Measurements from ENCODE around the gene WNK4.

The WNK4 gene

DNA sequence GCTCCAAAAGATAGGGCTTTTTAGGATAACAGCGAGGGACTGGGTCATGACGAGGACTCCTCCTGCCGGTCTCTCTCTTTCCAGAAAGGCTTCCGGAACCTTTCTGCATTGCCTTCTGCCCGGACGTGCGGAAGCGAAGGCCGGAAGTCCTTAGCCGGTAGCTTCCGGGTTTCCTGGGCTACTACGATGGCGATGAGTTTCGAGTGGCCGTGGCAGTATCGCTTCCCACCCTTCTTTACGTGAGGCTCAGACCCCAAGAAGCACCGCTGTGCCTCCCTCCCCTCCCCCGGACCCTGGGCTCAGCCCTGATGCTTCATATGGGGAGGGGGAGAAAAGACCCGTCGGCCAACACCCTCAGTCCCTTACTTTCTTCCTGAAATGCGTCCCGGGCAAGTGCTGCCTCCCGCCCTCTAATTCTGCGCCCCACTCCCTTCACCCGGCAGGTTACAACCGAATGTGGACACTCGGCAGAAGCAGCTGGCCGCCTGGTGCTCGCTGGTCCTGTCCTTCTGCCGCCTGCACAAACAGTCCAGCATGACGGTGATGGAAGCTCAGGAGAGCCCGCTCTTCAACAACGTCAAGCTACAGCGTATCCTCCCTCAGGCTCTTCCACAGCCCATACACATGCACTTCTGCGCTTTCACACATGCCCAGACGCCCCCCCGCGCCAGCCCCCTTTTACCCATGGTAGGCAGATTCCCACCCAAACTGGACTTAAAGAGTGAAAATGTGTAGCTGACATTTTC lies 6.9 kb upstream of the WNK4 start, which contains the start of gene VPS25:
Gene VPS25, plus strand, starts transcription at position 160 of the 746 bp plus-strand sequence. Its CDS starts 27 bp downstream, at position 187.
- peak; percentile 76 for DNase-seq

DNA sequence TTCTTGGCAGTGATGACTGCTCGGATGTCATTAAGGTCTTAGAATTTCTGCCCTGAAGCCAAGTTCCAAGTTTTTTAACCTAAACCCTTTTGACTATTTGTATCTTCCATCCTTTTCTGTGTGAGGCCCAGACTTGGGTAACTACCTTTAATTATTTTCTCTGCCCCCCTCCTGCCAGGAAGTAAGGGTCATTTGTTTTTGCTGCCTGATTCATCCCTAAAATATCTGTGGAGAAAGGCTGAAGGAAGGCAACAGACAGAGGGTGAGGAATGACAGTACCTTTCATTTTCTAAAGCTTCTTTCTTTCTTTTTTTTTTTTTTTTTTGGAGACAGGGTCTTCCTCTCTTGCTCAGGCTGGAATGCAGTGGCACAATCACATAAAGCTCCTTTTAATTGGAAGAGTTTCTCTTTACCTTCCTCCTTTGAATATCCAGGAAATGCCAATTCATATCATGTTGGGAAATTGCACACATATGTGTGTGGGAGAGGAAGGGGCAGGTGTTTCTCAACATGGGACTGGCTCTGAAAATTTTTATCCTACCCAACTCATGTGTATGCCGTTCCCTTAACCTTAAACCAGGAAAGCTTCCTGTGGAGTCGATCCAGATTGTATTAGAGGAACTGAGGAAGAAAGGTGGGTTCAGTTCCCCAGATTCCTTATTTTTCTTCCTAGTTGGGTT lies 6.2 kb upstream of the WNK4 start:
- no peak for DNase-seq

DNA sequence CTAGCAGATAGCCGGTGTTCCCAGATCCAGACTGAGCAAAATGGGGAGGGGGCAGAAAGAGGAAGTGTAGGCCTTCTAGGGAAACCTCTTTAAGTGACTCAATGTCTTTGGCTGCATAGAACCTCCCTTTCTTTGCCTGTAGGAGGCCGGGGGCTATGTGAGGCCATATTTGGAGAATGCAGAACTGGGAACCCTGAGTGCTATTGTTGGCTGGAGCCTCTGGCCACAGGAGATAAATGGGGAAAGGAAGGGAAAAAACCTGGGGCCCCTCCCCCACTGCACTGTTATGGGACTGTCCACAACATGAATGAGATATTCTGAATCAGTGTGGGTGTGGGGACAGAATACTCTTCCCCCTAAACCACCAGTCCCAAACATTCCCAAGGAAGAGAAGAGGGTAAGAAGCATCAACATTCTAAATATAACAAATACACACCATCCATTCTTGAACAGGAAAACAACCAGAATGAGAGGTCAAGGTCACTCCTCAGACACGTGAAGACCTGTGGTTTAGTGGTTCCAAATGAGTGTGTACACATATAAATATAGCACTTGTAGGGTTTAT lies 4.8 kb upstream of the WNK4 start:
- no peak for DNase-seq

DNA sequence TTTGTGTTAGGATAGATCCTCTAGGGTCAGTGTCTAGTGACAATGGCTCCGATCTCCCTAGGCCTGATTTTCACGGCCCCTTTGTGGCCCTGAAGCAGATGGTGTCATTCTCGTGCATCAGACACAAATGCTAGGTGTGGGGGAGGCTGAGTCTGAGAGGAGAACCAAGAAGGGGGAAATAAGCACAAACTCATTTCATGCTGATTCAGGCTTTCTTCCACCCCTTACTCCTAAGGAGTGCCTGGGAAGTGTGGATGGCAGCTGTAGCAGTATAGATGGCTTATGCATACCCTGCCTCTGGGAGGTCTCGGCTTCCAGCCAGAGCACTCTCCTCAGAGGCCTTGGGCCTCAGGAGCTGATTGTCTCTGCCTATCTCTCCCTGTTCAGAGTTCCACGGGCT lies 1.8 kb upstream of the WNK4 start:
- no peak for DNase-seq

DNA sequence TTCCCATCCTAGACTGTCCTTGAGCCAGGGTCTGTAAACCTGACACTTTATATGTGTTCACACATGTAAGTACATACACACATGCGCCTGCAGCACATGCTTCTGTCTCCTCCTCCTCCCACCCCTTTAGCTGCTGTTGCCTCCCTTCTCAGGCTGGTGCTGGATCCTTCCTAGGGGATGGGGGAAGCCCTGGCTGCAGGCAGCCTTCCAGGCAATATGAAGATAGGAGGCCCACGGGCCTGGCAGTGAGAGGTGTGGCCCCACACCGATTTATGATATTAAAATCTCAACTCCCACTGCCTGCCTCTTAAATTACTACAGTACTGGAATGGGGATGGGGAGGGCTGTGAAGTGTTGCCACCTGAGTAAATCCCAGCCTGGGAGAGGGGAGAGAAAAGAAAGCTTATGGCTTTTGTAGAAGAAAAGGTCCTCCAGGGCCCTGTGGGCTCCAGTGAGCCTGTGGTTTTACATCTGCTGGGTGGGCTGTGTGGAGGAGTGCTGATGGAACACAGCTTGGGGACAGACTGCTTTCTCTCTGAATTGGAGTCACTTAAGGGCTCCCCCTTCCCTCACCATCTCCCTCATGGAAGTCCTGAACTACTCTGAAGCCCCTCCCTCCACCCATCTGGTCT lies 990 bp upstream of the WNK4 start:
- DNase-seq, result no peak

DNA sequence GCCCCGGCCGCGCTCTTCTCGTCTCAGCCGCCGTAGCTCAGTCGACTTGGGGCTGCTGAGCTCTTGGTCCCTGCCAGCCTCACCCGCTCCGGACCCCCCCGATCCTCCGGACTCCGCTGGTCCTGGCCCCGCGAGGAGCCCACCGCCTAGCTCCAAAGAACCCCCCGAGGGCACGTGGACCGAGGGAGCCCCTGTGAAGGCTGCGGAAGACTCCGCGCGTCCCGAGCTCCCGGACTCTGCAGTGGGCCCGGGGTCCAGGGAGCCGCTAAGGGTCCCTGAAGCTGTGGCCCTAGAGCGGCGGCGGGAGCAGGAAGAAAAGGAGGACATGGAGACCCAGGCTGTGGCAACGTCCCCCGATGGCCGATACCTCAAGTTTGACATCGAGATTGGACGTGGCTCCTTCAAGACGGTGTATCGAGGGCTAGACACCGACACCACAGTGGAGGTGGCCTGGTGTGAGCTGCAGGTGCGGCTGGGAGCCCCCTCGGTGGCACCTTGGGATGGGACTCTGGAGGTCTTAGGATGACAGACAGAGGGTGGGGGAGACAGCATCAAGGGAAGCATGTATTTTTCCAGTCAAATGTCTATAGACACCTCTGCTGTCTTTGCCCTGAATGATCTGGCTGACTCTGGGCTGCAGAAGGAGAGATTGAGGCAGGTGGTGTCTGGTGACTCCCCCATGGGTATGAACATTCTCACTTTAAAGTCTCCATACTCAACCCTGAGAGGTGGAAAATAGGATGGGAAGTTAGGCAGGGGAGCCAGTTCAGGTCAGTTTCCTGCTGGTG lies 635 bp downstream of the WNK4 start:
- DNase-seq, result no peak

DNA sequence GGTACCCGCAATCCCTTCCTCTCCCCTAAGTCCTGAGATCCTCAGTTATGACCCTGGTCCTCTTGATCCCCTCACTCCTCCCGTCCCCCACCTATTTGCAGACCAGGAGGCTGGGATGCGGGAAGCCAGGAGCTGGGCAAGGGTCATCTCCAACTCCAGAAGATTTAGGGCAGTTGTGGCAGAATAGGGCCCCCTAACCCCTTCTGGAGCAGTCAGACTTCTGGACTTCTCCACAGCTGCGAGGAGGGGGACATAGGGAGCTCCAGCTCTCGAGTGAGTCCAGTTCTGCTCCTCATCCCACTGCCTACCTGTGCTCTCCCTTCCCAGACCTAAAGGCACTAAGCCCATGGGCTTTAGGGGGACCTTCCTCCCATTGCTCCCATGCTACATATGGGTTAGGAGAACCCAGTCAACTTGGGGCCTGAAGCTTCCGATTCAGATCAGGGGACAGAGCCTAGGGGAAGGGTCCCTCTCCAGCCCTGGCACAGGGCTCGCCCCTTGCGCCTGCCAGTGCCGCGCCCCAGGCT lies 1.3 kb downstream of the WNK4 start:
- DNase-seq, result no peak

DNA sequence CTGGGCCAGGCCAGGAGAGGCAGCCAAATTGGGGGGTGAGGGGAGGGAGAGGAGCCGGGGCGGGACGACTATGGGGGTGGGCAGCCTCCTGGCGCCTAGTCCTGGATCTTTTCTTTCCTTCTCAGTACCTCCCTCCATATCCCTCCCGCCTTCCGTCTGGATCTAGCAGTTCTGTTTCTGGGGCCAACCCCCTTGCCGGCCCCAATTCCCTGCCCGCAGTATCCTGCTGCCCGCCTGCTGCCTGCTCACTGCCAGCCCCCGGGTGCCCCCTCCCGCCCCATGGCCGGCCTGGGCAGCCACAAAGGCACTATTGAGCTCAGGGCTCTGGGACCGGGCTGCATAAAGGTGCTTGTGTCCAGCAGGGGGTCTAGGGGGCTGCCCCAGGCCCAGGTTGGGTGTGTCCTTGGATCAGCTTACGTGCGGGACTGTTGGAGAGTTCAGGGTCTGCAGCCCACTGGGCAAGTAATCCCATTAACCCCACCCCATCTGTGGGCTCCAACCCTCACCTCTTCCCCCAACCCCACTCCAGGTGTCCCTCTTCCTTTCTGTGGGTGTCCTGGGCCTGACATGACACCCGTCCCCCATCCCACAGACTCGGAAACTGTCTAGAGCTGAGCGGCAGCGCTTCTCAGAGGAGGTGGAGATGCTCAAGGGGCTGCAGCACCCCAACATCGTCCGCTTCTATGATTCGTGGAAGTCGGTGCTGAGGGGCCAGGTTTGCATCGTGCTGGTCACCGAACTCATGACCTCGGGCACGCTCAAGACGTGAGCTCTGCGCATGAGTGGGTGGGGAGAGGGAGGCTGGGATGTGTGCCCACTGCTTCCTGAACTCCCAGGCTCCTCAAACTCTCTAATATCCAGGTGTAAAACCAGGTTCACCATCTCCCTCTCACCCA lies 2.0 kb downstream of the WNK4 start:
- no peak for DNase-seq

DNA sequence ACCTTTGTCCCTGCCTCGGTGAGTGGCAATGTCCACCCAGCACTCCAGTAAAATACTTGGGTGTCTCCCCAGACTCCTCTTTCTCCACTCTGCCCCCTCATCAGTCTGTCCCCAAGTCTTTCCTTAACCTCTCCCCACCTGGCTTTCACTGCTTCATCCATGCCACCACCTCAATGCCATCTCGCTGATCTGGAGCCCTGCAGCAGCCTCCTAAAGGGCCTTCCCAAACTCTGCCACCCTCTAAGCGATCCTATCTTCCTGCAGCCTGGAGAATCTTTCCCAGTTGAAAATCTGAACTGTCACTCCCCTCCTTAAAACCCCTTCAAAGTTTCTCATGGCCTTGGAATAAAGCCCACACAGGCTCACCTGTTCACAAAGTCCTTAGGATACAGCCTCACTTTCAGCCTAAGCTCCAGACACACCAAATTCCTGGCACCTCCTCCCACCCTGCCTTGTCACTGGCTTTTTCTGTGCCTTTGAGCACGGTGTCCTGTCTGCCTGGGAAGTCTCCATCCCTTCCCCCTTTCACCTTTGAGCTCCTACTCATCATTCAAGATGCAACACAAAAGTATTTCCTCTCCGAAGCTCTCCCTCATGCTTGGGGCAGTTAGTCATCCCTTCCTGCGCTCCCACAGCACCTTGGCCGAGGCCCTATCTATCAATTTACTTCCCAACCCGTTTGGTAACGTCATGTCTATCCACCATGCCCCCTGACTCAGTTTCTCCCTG lies 2.8 kb downstream of the WNK4 start:
- no peak for DNase-seq

DNA sequence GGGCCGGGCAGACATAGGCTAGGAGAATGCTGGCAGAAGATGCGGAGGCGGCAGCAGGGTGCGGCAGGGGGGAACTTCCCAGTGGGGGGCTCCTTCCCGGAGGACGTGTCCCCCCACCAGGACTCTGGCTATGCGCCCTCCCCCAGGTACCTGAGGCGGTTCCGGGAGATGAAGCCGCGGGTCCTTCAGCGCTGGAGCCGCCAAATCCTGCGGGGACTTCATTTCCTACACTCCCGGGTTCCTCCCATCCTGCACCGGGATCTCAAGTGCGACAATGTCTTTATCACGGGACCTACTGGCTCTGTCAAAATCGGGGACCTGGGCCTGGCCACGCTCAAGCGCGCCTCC lies 3.4 kb downstream of the WNK4 start:
- DNase-seq, result no peak

DNA sequence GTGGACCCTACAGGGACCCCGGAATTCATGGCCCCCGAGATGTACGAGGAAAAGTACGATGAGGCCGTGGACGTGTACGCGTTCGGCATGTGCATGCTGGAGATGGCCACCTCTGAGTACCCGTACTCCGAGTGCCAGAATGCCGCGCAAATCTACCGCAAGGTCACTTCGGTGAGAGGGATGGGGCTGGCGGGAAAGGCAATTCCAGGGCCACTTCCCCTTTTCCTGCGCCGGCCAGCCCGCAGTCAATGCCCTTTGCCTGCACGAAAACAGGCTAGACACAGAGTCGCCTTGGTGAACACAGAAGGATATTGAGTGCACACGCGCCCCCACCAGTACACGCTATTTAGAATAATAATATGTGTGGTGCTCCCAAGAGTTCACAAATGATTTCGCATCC lies 4.0 kb downstream of the WNK4 start:
- DNase-seq, result no peak

DNA sequence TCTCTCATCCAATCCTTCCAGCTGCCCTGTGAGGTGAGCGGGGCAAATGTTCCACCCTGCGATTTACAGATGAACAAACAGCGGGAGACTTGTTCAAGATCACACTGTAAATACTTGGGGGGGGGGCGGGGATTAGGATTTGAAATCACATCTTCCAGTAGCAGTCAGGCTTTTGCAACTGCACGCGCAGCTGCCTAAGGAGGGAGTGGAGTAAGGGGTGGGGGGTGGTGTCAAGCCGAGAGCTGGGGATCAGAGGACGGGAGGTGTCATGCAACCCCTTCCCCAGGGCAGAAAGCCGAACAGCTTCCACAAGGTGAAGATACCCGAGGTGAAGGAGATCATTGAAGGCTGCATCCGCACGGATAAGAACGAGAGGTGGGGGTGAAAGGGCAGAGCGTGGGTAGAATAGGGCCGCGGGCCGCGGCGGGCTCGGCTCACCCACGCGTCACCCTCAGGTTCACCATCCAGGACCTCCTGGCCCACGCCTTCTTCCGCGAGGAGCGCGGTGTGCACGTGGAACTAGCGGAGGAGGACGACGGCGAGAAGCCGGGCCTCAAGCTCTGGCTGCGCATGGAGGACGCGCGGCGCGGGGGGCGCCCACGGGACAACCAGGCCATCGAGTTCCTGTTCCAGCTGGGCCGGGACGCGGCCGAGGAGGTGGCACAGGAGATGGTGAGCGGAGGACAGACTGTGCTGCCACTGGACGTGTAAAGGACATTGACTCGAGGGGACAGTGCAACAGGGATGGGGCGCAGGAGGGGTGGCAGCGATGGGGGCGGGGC lies 4.6 kb downstream of the WNK4 start:
- no peak for DNase-seq

DNA sequence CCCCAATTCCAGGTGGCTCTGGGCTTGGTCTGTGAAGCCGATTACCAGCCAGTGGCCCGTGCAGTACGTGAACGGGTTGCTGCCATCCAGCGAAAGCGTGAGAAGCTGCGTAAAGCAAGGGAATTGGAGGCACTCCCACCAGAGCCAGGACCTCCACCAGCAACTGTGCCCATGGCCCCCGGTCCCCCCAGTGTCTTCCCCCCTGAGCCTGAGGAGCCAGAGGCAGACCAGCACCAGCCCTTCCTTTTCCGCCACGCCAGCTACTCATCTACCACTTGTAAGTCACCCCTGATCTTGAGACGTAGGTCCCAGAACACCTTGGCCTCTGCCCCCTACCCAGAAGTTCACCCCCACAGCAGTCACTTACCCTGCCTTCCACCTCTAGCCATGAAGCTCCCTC lies 6.9 kb downstream of the WNK4 start:
- DNase-seq, result no peak

DNA sequence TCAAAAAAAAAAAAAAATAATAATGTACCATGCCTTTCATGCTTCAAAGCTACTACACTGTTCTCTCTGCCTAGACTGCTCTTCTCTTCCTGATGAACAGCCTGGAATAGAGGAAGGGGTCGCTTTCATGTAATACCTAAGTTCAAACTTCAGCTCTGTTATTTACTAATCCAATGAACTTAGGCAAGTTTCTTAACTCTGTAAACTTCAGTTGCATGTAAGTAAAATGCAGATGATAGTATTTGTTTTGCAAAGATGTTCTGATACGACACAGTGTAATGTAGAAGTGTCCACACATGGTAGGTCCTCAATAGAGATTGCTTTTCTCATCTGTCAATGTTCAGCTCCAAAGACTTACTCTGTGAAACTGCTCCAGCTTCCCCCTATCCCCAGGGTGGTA lies 11.5 kb downstream of the WNK4 start:
- no peak for DNase-seq

DNA sequence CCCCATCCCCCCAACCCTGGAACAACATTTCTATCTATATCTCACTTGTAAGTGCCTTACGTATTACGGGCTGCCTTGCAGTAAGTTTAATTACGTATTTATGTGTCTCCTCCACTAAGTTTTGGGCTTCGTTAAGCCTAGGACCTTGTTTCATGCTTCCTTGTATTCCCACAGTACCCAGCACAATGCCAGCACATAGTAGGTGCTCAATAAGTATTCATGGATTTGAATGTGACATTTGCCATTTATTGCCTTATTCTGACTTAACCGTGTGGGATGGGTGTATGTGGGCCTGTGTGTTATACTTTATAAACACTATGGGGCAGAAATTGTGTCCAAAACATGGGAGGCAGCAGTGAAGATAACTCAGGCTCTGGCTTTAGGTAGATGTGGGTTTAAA lies 12.1 kb downstream of the WNK4 start:
- DNase-seq, result no peak

DNA sequence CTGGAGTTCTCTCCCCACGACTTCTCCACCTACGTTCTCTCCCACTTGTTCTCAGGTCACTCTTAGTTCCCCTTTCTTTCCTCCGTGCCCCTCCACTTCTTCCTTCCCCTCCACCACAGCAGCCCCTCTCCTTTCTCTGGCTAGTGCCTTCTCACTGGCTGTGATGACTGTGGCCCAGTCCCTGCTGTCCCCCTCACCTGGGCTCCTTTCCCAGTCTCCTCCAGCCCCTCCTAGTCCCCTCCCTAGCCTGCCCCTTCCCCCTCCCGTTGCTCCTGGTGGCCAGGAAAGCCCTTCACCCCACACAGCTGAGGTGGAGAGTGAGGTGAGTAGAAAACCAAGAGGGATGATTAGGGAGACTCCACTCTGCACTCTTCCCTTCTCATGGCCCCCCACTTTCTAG lies 14.7 kb downstream of the WNK4 start:
- DNase-seq, result no peak

DNA sequence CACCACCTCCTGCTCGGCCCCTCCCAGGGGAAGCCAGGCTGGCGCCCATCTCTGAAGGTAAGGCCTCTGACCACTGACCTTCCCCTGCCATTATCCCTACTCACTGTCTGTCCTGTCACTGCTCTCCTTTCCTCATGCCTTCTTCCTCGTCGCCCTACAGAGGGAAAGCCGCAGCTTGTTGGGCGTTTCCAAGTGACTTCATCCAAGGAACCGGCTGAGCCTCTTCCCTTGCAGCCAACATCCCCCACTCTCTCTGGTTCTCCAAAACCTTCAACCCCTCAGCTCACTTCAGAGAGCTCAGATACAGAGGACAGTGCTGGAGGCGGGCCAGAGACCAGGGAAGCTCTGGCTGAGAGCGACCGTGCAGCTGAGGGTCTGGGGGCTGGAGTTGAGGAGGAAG lies 15.1 kb downstream of the WNK4 start:
- DNase-seq, result no peak

DNA sequence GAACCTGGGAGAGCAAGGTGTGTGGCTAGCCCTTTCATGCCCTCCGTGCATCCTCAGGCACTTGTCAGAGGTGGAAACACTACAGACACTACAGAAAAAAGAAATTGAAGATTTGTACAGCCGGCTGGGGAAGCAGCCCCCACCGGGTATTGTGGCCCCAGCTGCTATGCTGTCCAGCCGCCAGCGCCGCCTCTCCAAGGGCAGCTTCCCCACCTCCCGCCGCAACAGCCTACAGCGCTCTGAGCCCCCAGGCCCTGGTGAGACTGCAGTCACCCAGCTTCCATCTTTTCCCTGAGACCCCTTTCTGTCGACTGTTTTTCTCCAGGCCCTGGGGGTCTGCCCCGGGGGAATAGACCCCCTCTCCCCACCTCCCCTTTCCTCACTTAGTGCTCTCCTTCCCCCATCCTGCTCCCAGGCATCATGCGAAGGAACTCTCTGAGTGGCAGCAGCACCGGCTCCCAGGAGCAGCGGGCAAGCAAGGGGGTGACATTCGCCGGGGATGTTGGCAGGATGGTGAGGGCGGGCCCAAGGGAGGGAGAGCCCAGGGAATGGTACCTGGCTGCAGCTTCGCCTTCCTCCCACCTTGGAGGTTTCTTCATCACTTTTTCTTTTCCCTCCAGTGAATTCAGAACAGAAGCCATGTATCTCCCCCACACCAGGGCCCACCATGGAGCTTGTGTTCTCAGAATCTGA lies 15.8 kb downstream of the WNK4 start:
- no peak for DNase-seq

Data from COR-L47 (cell line).